Kidney glomerular epithelial cell (primary cell): ENCODE measurements around the gene KLHL40.

ENCODE experiments used
- DNase-seq: peaks from one replicate; lab custom pipeline; 2025; lab: John Stamatoyannopoulos, UW

The KLHL40 gene

GRCh38 chr3:42723219-42723618 lies 37.9 kb downstream of the KLHL40 start:
- no peak for DNase-seq

- DNase-seq: no peak
Measured at GRCh38 chr3:42725454-42725853, 40.1 kb downstream of the KLHL40 start.

- DNase-seq: no peak
Measured at GRCh38 chr3:42728056-42728455, 42.7 kb downstream of the KLHL40 start.

- DNase-seq: no peak
Measured at GRCh38 chr3:42728668-42729364, 43.5 kb downstream of the KLHL40 start.

- DNase-seq: no peak
Measured at GRCh38 chr3:42729404-42730145, 44.2 kb downstream of the KLHL40 start.

GRCh38 chr3:42730294-42730693 lies 45.0 kb downstream of the KLHL40 start:
- no peak for DNase-seq

- no peak for DNase-seq
Measured at GRCh38 chr3:42730706-42731420, 45.5 kb downstream of the KLHL40 start.

GRCh38 chr3:42731476-42732195 lies 46.3 kb downstream of the KLHL40 start:
- no peak for DNase-seq

GRCh38 chr3:42732196-42732828 lies 47.0 kb downstream of the KLHL40 start:
- DNase-seq: no peak

- no peak for DNase-seq
Measured at GRCh38 chr3:42732829-42733459, 47.6 kb downstream of the KLHL40 start.

GRCh38 chr3:42733501-42734262 lies 48.3 kb downstream of the KLHL40 start:
- no peak for DNase-seq

GRCh38 chr3:42734263-42734860 lies 49.0 kb downstream of the KLHL40 start:
- no peak for DNase-seq

GRCh38 chr3:42735019-42735418 lies 49.7 kb downstream of the KLHL40 start:
- DNase-seq: no peak

GRCh38 chr3:42735615-42736014 lies 50.3 kb downstream of the KLHL40 start:
- DNase-seq: no peak

- no peak for DNase-seq
Measured at GRCh38 chr3:42736081-42736480, 50.7 kb downstream of the KLHL40 start.

- no peak for DNase-seq
Measured at GRCh38 chr3:42736531-42736930, 51.2 kb downstream of the KLHL40 start.

- no peak for DNase-seq
Measured at GRCh38 chr3:42739401-42740158, 54.2 kb downstream of the KLHL40 start.

- DNase-seq: no peak
Measured at GRCh38 chr3:42741796-42742195, 56.5 kb downstream of the KLHL40 start.
